ENCODE data around the gene CSNK2A3.

Gene CSNK2A3

DNA sequence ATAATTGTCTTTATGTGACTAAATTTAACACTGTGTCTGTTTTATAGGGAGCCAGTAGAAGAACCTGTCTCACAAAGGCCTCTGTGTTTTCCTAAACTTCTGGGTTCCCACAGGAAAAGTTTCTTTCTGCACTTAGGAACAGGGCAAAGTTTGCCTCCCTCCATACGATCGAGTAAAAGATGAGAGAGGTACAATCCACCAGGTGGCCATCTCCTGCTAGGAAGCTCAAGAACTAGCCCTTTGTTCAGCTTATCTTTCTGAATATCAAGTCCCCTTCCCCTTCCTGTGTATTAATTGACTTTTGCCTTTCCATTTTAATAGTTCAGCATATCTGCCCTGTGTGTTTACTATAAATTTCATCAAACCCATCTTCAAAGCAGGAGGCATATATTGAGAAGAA is 18.0 kb downstream of the CSNK2A3 start:
- no peak for DNase-seq (ENCODE audit: low spot score)

DNA sequence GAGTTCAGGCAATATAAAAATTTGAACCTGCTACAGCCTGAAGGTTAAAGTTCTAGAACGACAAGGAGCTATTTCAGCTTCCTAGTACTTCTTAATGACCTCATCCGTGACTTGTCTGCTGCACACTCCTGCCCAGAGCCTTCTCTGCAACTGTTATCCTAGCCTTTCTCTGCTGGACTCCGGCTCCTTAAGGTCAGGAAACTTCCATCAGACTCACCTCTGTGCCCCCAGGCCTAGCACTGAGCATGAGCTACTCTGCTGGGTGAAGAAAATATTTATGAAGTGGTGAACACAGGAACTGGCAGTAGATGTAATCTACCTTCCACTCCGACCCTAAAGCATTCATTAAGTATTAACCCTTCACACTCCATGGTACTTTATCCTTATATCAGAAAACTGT is 18.4 kb downstream of the CSNK2A3 start:
- no peak for DNase-seq (ENCODE audit: low spot score)

DNA sequence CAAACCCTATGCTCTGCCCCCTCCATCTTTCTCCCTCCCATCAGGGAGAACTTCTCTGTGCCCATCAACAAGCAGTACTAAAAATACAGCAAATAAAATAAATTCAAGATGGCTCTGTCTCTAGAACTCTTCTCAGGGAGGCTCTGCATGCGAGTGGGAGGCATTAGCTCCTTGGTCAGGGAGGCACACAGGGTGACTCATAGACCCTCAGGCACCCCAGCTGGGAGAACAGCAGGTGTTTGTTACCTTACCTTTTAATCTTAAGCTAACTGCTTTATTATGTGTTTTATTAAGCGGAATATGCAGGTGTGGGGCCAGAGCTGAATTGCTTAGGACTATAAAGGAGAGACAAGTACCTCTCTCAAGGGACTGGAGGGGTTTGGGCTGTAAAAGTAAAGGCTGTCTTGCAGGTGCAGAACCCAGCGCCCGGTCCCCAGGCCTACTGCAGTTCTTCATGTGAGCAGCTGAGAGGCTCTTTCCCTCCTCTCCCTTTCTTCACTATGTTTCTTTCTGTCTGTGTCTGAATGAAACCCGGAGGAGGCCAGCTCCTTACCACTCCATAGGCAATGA is 20.8 kb downstream of the CSNK2A3 start:
- DNase-seq (ENCODE audit: low spot score) = no peak

DNA sequence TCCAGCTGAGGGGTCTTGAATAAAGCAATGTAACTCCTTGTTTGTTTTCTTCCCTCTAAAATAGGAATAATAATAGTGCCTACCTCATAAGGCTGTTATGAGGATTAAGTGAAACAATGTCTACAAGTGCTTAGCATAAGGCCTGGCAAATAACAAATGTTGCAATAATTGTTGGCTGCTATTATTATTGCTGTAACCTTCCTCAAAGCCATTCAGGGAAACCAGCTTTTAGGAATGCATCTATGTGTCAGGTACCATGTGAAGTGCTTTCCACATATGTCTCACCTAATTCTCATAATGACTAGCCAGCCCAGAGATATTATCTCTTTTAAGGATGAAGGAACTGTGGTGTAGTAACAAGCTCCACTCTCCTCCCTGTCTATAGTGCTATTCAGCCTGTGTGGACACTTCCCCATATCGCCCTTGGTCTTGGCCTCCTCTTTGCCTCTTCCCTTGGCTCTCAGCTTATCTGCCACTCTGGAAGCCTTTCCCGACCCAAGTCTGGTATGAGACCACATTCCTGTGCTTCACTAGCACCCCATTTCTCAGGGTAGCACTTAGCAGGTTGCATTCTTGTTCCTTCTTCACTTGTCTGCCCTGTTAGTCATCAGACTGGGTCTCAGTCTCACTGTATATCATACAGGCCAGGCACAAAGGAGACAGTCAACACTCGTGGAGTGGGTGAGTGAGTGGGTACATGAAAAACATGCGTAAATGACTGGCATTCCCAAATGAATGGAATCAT is 23.8 kb downstream of the CSNK2A3 start:
- no peak for DNase-seq (ENCODE audit: low spot score)

DNA sequence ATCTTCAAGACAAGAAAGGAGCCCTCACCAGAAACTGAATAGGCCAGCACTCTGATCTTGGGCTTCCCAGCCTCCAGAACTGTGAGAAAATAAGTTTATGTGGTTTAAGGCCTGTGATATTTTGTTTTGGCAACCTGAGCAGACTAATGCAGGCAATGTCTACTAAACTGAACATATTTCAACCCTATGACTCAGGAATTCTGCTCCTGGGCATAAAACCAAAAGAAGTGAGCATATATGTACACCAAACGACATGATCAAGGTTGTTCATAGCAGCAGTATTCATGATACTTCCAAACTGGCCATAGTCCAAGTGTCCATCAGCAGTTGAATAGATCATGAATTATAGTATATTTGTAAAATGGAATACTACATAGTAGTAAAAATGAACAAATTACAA is 29.0 kb downstream of the CSNK2A3 start:
- no peak for DNase-seq (ENCODE audit: low spot score)

DNA sequence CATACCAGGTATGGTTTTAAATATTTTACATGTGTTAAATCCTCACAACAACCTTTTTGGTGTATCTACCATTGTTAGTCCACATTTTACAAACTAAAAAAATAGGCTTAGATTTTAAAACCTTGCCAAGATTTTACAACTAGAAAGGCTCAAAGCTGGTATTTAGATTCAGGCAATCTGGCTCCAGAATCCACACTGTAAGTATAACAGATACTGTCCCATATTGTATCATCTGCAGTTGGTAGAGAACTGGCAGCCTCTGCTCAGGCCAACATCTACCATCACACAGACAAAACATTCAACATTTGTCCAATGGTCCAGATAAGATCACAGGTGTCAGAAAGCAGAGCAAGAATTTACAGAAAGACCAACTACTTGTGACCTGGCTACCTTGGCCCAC is 30.9 kb downstream of the CSNK2A3 start:
- no peak for DNase-seq (ENCODE audit: low spot score)

DNA sequence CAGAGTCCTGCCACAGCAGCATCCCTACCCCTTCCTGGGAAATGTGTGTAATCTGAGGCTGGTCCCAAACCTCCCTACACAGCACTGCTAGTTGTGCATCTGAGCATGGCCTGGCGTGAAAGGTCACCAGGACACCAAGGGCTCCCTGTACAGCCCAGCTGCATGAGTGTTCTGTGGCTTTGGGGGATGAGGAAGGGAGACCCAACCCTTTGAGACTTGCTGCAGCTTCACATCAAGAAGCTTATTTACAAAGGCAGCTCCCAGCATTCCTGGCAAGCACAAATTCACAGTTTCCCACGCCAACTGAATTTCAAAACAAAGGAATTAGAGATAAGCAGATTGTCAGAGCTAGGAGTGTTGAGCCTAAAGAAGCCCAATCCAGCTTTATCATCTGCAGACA is 32.2 kb downstream of the CSNK2A3 start:
- DNase-seq (ENCODE audit: low spot score) = no peak

DNA sequence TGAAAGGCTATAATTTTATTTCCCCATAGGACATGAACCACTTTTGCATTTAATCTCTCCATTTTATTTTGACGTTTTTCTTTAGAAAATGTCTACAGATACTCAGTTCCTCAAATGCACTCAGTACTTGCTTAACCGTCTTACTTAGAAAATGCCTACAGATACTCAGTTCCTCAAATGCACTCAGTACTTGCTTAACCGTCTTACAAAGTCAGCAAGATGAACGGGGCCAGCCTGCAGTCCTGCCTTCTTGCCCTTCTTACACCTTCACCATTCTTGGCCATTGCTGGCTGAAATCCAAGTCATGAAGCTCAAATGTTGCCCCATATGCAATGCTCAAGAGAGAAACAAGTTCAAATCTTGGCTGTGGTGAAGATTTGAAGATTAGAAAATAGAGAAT is 34.1 kb downstream of the CSNK2A3 start:
- DNase-seq (ENCODE audit: low spot score) = peak; percentile 17

DNA sequence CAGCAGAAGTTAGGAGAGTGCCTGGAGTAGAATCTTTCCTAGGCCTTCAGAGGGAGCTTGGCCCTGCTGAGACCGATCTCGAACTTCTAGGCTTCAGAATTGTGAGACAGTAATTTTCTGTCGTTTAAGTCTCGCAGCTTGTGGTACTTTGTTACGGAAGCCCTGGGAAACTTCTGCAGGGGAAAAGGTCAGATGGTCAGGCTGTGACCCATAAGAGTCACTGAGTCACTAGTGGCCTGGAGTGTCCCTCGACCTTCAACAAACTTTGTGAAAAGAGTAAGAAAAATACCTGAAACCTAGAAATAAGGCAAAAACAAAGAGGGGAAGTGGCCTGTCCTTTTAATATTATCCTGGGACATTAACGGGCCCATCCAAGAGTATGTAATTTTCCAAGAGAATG is 34.6 kb downstream of the CSNK2A3 start:
- no peak for DNase-seq (ENCODE audit: low spot score)

DNA sequence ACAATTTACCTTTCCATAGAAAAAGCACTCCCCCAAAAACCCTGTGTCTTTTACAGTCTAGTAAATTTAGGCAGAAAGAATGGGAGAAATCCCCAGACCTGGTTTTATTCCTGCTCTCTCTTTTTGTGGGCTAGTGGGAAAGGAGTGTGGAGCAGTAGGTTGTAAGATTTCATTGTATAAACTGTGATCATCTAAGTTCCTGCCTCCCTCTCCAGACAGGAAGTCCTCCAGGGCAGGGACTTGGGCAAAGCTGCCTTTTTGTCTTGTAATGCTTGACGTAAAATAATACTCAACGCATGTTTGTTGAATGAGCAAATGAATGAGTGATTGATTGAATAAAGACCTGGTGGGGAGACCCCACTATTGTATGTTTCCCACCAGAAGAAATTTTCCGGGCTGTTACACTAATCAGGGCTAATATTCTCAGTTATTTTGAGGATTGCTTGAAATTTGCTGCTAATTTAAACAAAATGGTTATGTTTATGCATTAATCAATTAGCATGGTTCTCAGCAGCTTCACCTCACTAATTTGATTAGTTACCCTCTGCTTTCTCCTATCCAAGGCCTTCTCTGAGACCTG is 36.3 kb downstream of the CSNK2A3 start:
- DNase-seq (ENCODE audit: low spot score) = no peak

DNA sequence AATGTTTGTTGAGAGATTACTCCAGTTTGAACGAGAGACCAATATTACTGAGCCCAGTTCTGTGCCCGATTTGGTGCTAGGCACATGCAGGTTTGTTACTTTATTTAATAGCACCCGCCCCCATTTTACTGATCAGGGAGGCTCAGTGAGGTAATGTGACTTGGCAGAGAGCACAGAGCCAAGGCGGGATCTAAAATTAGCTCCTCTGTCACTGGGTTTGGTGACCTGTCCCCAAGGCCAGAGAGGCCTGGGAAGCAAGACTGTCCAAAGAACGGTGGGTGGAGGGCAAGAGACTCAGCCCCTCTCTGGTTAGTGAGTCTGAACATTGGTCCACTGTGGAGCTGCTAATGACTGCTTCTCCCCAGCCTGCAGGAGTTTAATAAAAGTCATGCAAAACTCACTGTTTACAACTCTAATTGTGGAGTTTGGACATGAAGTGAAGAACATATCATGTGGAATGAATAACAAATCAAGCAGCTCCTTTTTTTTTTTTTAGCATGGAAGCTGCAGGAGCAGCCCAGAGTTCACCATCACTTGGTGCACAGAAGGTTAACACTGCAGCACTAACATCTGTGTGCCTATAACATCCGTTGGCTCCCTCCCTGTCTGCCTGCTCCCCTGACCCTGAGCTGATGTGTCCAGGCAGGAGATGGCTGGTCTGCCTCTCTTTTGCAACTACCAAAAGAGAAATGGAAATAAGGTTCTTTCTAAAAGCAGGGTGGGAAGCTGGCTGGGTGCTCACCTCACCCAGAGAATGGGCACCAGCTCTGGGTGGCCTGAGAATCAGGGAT is 39.0 kb downstream of the CSNK2A3 start:
- DNase-seq (ENCODE audit: low spot score) = no peak

DNA sequence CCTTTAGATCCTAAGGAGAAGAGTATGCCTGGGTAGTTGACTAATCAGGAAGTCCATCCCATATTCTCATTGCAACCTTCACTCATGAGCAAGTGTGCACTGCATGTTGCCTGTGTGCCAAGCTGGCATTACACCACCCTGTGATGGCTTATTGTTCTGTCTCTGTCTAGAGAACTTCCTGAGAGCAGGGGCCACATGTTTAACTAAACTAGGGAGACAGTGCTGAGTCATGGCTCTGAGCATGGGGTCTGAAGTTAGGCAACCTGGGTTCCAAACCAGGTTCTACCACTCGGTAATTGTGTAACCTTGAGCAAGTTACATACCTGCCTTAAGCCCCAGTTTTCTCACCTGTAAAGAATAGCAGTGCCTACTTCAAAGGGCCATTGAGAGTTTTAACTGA is 39.6 kb downstream of the CSNK2A3 start:
- DNase-seq (ENCODE audit: low spot score) = no peak

DNA sequence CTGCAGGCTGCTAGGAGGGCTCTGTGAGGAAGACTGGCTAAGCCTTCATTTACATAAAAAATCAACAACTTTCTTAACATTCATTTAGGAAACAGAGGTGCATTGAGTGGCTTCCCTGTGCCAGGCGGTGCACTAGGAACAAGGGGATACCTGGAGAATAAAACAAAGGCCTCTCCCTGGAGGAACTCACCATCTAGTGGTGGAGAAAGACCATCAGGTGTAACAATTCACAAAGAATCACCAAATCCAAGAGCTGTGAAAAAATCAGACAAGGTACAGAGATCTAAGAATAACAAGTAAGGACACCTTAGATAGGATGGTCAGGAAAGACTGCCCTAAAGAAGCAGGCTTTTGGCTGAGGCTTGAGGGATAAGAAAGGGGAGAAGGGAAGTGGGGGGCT is 40.3 kb downstream of the CSNK2A3 start:
- DNase-seq (ENCODE audit: low spot score) = no peak

DNA sequence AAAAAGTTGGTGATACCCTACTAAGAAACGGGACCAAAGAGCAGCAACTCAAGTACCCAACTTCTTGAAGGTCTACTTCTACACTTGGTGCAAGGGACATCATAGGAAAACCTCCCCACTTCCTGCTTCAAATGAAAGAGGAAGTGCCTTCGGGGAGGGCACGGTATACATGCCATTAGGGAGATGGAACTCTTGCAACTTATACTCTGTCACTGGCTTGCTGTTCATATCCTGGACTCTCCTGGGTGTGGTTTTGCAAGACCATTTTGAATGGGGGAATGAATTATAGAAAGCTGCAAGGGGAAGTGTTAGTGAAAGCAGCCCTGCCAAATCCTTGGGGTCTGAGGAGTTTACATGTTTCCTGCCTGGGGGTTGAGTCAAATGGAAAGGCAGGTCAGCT is 41.9 kb downstream of the CSNK2A3 start:
- no peak for DNase-seq (ENCODE audit: low spot score)

DNA sequence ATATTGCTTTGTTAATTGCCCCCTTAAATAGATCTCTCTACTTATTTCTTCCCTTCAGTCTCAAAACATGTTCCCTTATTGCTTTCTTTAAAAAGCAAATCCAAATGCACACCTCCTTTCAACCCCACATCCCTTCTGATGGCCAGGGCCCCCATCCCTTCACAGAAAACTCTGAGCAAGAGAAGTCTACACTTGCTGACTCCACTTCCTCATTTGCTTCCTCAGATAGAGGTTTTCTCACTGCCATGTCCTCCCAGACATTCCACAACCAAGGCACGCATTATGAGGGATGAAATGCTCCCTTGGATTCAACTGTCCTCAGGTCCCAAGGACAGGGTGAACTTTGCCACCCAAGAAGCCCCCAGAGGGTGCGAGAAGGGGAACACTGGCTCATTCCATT is 43.1 kb downstream of the CSNK2A3 start:
- DNase-seq (ENCODE audit: low spot score) = no peak

DNA sequence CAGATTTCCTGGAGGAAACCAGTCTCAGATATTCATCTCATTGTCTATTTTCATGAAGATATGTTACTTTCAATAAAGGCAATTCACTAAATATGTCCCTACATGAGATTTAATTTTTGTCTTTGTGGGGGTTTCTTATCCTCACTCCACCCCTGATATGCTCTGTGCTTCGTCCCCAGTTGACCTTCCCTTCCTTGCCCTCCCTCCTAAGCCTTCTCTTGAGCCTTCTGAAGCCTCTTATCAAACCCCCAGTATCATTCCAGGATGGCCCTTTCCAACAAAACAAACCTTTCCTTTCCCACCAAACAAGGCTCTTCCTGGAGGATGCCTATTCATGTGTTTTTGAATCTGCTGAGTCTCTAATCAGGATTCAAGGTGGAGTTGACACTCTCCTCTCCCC is 44.8 kb downstream of the CSNK2A3 start:
- DNase-seq (ENCODE audit: low spot score) = no peak

DNA sequence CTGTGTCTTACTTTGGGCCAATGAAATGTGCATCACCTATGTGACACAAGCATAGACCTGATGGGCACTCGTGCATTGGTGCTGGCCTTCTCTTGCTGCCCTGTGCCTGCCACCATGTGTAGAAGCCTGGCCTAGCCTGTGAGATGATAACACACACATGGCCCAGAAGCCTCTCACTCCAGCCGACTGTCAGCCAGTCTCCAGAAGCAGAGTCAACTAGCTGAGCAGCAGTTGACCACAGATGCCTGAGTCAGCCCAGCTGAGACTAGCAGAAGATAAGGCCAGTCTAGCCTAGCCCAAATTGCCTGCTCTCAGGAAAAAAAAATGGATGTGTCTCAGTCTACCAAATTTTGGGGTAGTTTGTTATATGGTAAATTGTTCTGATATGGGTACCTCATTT is 46.2 kb downstream of the CSNK2A3 start:
- no peak for DNase-seq (ENCODE audit: low spot score)

DNA sequence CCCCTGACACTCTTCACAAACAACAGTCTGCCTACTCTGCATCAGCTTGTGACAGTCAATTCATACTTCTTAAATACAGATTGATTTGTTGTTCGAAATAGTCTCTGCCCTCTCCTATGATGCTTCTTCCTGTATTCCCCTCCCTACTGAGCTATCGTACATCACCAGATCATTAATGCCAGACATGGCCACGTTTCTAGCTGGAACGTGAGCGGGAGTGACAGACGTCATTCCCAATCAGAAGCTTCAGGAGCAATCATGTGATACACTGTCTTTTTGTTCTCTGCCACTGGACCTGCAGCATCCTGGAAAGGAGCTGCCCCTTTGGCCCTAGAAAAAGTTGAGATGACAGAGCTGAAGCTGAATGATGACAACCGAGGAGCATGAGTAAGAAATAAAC is 48.5 kb downstream of the CSNK2A3 start:
- no peak for DNase-seq (ENCODE audit: low spot score)

DNA sequence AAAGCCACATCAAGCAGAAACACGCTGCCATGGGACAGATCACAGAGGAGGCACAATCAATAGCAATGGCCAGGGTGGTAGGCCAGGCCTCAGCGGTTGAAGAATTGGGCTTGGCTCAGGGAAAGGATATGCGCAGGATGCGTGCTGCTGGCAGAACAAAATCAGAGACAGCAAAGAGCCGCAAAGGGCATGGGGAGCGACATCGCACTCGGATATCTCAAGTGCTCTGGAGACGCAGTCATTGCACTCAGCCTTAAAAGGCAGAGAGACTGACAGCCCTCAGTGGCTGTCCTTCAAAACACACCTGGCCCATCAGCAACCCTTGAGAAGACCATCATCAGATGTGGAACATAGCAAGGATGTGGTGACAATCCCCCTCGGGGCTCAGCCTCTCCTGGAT is 50.5 kb downstream of the CSNK2A3 start:
- no peak for DNase-seq (ENCODE audit: low spot score)
